Activated CD8-positive, alpha-beta memory T cell treated with anti-CD3 and anti-CD28 coated beads for 24 hours (primary cell): Measurements from ENCODE around the gene GAK.
"Not testable (repeated sequence)": the region's sequence is repeated elsewhere in the genome, so short reads cannot be mapped to it uniquely, and the experiment has no call there.

Source experiments
- DNase-seq: peaks from one replicate; pipeline ENCODE4 v3.0.0-alpha.2; 2020

The GAK gene

GRCh38 chr4:951594-952468 lies 19.7 kb upstream of the GAK start:
- DNase-seq = no peak

GRCh38 chr4:951186-951585 lies 19.1 kb upstream of the GAK start:
- no peak for DNase-seq

DNA sequence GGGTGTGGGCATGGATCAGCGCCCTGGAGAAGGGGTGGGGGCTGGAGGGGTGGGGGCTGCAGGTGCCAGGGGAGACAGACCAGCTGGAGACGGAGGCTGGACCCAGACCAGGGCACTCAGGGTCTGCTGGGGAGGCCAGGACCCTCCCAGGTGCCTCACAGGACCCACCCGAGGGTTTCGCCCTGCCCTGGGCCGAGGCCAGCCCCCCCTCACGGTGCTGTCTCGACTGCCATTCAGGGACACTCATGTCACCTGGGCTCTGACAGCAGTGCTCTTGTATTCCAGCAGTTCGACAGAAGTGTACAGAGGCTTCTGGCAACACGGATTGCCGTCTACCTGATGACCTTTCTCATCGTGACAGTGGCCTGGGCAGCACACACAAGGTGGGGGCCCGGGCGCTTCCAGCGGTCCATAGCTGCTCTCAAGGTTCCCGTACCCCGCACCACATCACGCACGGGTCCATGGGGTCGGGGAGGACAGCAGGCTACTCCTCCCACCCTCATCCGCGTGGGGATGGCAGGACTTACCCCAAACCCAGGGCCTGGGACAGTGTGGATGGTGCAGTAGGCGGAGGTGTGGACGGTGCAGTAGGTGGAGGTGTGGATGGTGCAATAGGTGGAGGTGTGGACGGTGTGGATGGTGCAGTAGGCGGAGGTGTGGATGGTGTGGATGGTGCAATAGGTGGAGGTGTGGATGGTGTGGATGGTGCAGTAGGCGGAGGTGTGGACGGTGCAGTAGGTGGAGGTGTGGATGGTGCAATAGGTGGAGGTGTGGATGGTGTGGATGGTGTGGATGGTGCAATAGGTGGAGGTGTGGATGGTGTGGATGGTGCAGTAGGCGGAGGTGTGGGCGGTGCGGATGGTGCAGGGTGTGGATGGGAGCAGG lies 18.3 kb upstream of the GAK start:
- no peak for DNase-seq

- DNase-seq = no peak
These were observed 17.5 kb upstream of the GAK start for GRCh38 chr4:949656-950055.

DNA sequence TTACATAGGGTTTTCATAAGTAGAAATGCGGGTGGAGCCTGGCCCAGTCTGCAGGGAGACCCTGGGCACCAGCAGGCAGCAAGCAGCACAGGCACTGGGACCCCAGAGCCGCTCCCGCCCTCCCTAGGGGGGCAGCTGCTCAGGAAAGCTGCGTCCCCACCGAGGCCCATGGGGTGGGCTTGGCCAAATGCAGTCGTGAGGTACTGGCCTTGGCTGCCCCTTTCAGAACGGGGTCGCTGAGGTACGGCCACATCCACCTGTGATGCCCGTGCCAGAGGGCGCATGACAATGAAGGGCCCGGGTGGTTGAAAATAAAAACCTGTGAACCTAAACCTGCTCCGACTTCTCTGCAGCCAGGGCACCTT lies 16.8 kb upstream of the GAK start:
- no peak for DNase-seq

GRCh38 chr4:948101-948935 lies 16.2 kb upstream of the GAK start:
- DNase-seq = no peak

- no peak for DNase-seq
These were observed 15.4 kb upstream of the GAK start for GRCh38 chr4:947491-947971.

GRCh38 chr4:946517-947471 lies 14.7 kb upstream of the GAK start:
- DNase-seq = no peak

DNA sequence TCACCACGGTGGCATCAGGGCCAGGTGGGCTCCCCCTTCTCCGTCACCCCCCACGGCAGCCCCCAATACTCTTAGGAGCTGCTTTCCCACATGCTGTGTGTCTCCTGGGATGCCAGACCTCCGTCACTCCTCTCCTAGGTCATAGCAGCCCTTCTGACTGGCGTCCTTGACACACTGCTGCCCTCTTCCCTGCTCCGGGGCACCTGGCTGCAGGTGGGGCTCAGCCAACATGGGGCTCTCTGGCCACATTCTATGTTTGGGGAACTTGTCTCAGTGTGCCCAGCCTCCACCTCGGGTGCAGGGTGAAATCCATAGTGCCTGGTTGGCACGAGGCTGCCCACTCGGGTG lies 14.0 kb upstream of the GAK start:
- no peak for DNase-seq

DNA sequence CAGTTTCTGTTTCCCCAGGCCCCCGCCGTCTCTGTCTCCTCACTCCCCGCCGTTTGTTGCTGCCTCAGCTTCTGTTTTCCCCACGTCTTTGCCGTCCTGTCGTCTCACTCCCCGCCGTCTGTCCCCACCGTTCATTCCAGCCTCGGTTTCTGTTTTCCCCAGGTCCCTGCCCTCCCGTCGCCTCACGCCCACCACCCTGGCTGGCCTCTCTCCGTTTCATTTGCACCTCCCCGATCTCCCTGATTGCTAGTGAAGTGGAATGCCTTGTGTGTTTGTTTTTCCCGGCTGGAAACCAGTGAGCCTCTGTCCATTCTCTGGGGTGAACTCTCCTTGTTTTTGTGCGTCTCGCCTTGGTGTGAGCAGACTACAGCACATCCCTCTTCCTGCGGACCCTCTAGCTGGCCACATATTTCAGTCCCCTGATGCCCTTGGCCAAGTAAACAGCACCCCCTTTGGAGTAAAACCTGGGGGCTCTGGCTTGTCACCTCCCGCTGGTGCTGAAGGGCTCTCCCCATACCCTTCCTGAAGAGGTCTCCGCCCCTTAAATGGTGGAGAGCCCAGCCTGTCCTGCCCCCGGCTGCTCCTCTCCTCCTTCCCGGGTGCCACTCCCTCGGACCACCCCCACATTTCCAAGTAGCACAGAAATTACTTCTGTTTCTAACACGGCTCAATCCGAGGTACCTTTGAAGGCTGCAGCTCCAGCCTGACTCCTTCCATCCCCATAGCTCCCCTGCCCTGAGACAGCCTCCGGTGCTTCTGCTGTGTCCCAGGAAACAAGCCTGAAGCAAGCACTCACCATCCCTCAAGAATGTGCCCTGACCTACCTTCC lies 13.4 kb upstream of the GAK start:
- DNase-seq = no peak

DNA sequence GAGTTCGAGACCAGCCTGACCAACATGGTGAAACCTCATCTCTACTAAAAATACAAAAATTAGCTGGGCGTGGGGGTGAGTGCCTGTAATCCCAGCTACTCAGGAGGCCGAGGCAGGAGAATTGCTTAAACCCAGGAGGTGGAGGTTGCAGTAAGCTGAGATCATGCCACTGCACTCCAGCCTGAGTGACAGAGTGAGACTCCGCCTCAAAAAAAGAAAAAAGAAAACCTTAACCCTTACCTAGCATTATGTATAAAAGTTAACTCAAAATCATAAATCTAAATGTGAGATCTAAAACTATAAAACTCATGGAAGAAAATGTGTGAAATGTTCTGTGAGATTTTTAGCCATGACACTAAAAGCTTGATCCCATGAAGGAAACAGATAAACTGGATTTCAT lies 7.4 kb upstream of the GAK start:
- not testable (repeated sequence) for DNase-seq

GRCh38 chr4:932713-933070 lies 576 bp upstream of the GAK start:
- no peak for DNase-seq

GRCh38 chr4:931194-931959 lies 739 bp downstream of the GAK start:
- peak; percentile 65 for DNase-seq

GRCh38 chr4:930827-931193 lies 1.3 kb downstream of the GAK start:
- DNase-seq = no peak

DNA sequence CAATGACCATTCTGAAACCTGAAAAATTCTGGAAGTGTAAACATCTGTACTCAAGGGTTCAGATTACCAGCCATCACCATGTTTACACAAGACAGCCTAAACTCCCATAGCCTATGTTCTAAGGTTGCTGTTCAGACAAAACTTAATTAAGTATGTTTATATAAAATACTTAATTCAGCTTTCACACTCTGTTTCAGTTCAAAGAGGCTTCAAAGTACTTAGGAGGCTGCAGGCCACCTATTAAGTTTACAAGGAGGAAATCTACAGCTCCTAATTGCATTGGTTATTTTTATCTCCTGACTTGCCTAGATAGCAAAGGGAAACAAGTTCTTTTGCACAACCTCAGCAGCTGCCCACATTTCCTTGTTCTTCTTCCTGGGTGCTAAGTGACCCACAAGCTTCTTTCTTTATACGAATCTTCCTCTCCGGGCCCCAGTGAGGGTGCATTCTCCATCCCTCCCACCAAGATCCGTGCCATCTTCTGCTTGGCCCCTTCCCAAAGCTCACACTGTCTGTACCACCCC lies 2.0 kb downstream of the GAK start:
- no peak for DNase-seq

DNA sequence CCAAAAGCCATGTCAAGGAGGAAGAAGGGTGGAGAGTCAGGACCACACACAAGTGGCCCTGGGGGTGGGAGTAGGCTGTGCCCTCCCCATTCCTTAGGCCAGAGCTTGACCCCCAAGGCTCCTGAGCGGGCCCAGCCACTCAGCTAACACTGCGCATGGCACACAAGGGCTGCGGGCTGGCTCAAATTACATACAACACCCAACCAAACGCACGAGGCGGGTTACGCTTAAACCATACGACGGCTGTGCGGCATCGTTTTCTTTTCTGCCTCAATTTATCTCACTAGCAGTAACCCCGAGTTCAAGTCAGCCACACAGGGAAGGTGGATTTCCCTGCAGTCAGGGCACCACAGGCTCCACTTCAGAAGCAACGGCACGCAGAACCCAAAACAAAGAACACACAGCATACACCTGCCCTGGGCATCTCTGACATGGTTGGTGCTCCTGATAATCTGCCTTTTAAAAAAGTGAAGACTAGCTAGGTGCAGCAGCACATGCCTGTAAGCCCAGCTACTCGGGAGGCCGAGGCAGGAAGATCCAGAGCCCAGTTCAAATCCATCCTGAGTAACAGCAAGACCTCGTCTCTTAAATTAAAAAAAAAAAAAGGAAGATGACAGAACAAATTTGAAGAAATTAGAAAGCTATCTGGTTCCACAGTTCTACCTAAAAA lies 2.9 kb downstream of the GAK start:
- DNase-seq = no peak

DNA sequence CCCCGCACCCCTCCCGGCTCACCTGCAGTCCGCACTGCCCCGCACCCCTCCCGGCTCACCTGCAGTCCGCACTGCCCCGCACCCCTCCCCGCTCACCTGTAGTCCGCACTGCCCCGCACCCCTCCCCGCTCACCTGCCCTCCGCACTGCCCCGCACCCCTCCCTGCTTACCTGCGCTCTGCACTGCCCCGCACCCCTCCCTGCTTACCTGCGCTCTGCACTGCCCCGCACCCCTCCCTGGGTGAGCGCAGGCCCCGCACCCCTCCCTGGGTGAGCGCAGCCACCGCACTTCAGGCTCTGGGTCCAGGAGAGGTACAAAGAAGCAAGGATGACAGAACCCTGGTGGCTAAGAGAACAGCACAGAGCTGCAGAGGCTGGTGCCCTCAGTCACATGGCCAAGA lies 4.5 kb downstream of the GAK start:
- DNase-seq = not testable (repeated sequence)

DNA sequence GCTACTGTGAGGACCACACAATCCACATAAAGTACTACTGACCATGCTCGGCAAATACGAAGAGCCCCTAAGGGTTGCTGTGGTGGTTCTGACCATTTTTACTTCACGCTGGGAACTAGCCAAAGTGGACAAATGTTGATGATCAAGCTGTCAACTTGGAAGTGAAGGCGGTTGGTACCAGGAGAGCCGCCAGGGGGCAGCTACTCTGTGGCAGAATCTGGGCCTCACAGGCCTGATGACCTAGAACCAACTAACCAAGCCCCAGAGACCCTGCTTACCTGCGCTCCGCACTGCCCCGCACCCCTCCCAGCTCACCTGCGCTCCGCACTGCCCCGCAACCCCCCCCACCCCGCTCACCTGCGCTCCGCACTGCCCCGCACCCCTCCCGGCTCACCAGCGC lies 5.6 kb downstream of the GAK start:
- no peak for DNase-seq

DNA sequence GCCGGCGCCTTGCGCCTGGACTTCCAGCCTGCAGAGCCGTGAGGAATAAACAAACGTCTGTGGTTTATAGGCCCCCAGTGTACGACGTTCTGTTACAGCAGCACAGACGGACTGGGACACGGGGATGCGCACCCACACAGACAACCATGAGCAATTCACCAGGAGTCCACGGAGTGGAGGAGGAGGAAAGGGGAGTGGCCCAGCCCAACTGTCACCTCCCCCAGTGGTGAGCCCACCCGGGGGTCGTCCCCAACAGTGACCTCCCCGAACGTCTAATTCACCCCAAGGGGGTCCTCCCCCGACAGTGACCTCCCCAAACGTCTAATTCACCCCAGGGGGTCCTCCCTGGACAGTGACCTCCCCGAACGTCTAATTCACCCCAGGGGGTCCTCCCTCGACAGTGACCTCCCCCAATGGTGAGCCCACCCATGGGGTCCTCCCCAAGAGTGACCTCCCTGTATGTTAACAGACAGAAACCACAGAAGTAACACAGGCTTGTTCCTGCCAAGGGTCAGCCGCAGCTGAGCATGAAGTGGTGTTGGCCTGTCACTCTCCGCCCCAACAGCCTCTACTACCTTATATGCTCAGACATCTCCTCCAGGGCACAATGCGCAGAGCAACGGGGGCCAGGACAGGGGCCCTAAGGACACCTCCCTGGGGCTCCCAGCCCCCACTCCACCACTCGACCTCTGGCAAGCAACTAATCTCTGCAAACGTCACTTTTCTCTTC lies 6.2 kb downstream of the GAK start:
- DNase-seq = no peak
